IMR-90 (cell line): ENCODE data around the gene MSN. TPM values are rescaled to one million over a fixed set of nuclear protein-coding genes. Genes with fewer than 3 reads are reported as not detected.

Source experiments
- ATAC-seq: fragments of 200-7000 bp; cut with Tn5 transposase; 2 replicates; pipeline ENCODE4 v1.9.1; 2020; ENCODE audit warnings: low read depth, mild to moderate bottlenecking, moderate library complexity
- BruUV-seq: library from RNA; stranded (reverse); fragments of 400-500 nt; replicated peaks from 2 replicates; lab custom pipeline; 2021; lab: Mats Ljungman, UMichigan
- CTCF ChIA-PET: fragments of 300-600 bp; formaldehyde crosslinking; extraction: SDS; loops from one replicate; lab custom pipeline; 2021; ENCODE audit warnings: antibody characterized with exemption; lab: Yijun Ruan, JAX
- POLR2A ChIA-PET: fragments of 300-600 bp; sonication (Branson Sonifier 250); formaldehyde crosslinking; loops from one replicate; lab custom pipeline; 2022; ENCODE audit warnings: antibody characterized with exemption; ENCODE audit not compliant: unreplicated experiment; lab: Charles Lee
- DNase-seq: peaks from one replicate; pipeline ENCODE4 v3.0.0; 2013
- H2AFZ ChIP-seq: replicated peaks from 2 replicates; pipeline ENCODE3; 2013; ENCODE audit warnings: low read length, mild to moderate bottlenecking; ENCODE audit not compliant: poor library complexity
- H2AK5ac ChIP-seq: 2 replicates; pipeline ENCODE4 v1.6.1; 2013; ENCODE audit warnings: low read depth, low read length, inconsistent platforms
- H2AK9ac ChIP-seq: replicated peaks from 2 replicates; pipeline ENCODE3; 2013; ENCODE audit warnings: mild to moderate bottlenecking, low read depth, low read length, moderate library complexity; ENCODE audit not compliant: poor library complexity
- H2BK120ac ChIP-seq: 2 replicates; pipeline ENCODE4 v1.6.1; 2013; ENCODE audit warnings: low read depth, low read length, inconsistent platforms
- H2BK15ac ChIP-seq: 3 replicates; pipeline ENCODE4 v1.6.1; 2013; ENCODE audit warnings: low read depth, low read length, inconsistent platforms
- H2BK20ac ChIP-seq: 2 replicates; pipeline ENCODE4 v1.6.1; 2013; ENCODE audit warnings: low read depth, mild to moderate bottlenecking, inconsistent platforms, low read length, moderate library complexity
- H2BK5ac ChIP-seq: 2 replicates; pipeline ENCODE4 v1.6.1; 2013; ENCODE audit warnings: mild to moderate bottlenecking, low read depth, low read length, inconsistent platforms; ENCODE audit not compliant: poor library complexity, severe bottlenecking
- H3K14ac ChIP-seq: replicated peaks from 2 replicates; pipeline ENCODE4 v1.6.1; 2013; ENCODE audit warnings: low read depth, low read length, inconsistent platforms
- H3K18ac ChIP-seq: 2 replicates; pipeline ENCODE4 v1.6.1; 2013; ENCODE audit warnings: low read depth, low read length, control low read depth
- H3K23ac ChIP-seq: 2 replicates; pipeline ENCODE4 v1.6.1; 2013; ENCODE audit warnings: low read depth, low read length, inconsistent platforms
- H3K27ac ChIP-seq: 2 replicates; pipeline ENCODE4 v1.5.1; 2013; ENCODE audit warnings: mild to moderate bottlenecking, control low read depth, low read length; ENCODE audit not compliant: insufficient read depth
- H3K27me3 ChIP-seq: 2 replicates; pipeline ENCODE4 v1.6.1; 2013; ENCODE audit warnings: low read length; ENCODE audit not compliant: control insufficient read depth, insufficient read depth
- H3K36me3 ChIP-seq: 2 replicates; pipeline ENCODE4 v1.6.1; 2013; ENCODE audit warnings: low read length, mixed read lengths; ENCODE audit not compliant: control insufficient read depth, insufficient read depth
- H3K4ac ChIP-seq: 2 replicates; pipeline ENCODE4 v1.6.1; 2013; ENCODE audit warnings: low read depth, low read length, inconsistent platforms
- H3K4me1 ChIP-seq: 2 replicates; pipeline ENCODE4 v1.6.1; 2013; ENCODE audit warnings: low read length, mixed read lengths; ENCODE audit not compliant: control insufficient read depth, insufficient read depth
- H3K4me2 ChIP-seq: 2 replicates; pipeline ENCODE4 v1.6.1; 2013; ENCODE audit warnings: low read depth, mild to moderate bottlenecking, control low read depth, low read length, moderate library complexity
- H3K4me3 ChIP-seq: 2 replicates; pipeline ENCODE4 v1.5.1; 2013; ENCODE audit warnings: low read depth, mild to moderate bottlenecking, control low read depth, low read length, moderate library complexity; ENCODE audit not compliant: insufficient read depth
- H3K56ac ChIP-seq: 2 replicates; pipeline ENCODE4 v1.6.1; 2013; ENCODE audit warnings: low read length, inconsistent platforms; ENCODE audit not compliant: insufficient read depth; ENCODE audit errors: extremely low read depth
- H3K79me1 ChIP-seq, 2 experiments: 2 replicates each; pipeline ENCODE4 v1.6.1; 2013; ENCODE audit warnings: low read length in 2 of 2, inconsistent platforms in 1 of 2, low read depth in 1 of 2
- H3K9ac ChIP-seq: 2 replicates; pipeline ENCODE4 v1.6.1; 2013; ENCODE audit warnings: low read depth, low read length, control low read depth
- H3K9me1 ChIP-seq: 2 replicates; pipeline ENCODE4 v1.6.1; 2013; ENCODE audit warnings: low read length, inconsistent platforms; ENCODE audit not compliant: insufficient read depth
- H3K9me3 ChIP-seq: 2 replicates; pipeline ENCODE4 v1.6.1; 2013; ENCODE audit warnings: low read length; ENCODE audit not compliant: control insufficient read depth, insufficient read depth
- H4K20me1 ChIP-seq: 2 replicates; pipeline ENCODE4 v1.6.1; 2013; ENCODE audit warnings: low read length, inconsistent platforms; ENCODE audit not compliant: insufficient read depth
- H4K5ac ChIP-seq: 2 replicates; pipeline ENCODE4 v1.6.1; 2013; ENCODE audit warnings: mild to moderate bottlenecking, low read depth, low read length, control low read depth
- H4K8ac ChIP-seq, 2 experiments: 2 replicates each; pipeline ENCODE4 v1.6.1; 2013; ENCODE audit warnings: low read depth in 2 of 2, low read length in 2 of 2, control low read depth in 1 of 2, inconsistent platforms in 1 of 2
- H4K91ac ChIP-seq: 2 replicates; pipeline ENCODE4 v1.6.1; 2013; ENCODE audit warnings: low read depth, low read length, inconsistent platforms; ENCODE audit not compliant: insufficient read depth
- CHD1 ChIP-seq: IDR thresholded peaks from 2 replicates; pipeline ENCODE4 v1.6.1; 2012; ENCODE audit warnings: low read depth, low read length, improper control_type of control experiment
- ELK1 ChIP-seq: fragments of 150-350 bp; IDR thresholded peaks from 2 replicates; pipeline ENCODE4 v1.6.1; 2016; ENCODE audit warnings: low read depth, mild to moderate bottlenecking, low read length, moderate library complexity, borderline replicate concordance
- MAFK ChIP-seq: IDR thresholded peaks from 2 replicates; pipeline ENCODE4 v1.6.1; 2012; ENCODE audit warnings: low read depth, low read length, improper control_type of control experiment
- MAZ ChIP-seq: IDR thresholded peaks from 2 replicates; pipeline ENCODE4 v1.6.1; 2012; ENCODE audit warnings: low read depth, mild to moderate bottlenecking, low read length, improper control_type of control experiment, moderate library complexity, borderline replicate concordance
- MXI1 ChIP-seq: IDR thresholded peaks from 2 replicates; pipeline ENCODE4 v1.6.1; 2012; ENCODE audit warnings: low read depth, mild to moderate bottlenecking, low read length, moderate library complexity, borderline replicate concordance
- RAD21 ChIP-seq: IDR thresholded peaks from 2 replicates; pipeline ENCODE4 v1.6.1; 2012; ENCODE audit warnings: low read length, improper control_type of control experiment
- RFX5 ChIP-seq: IDR thresholded peaks from 2 replicates; pipeline ENCODE4 v1.8.0; 2012; ENCODE audit warnings: low read depth, mild to moderate bottlenecking, low read length, moderate library complexity
- USF2 ChIP-seq: fragments of 150-350 bp; IDR thresholded peaks from 2 replicates; pipeline ENCODE4 v1.6.1; 2017; ENCODE audit warnings: mild to moderate bottlenecking, antibody characterized with exemption, low read length, low read depth
- WGBS, 2 experiments: methylation state at CpG; one replicate each; pipeline versions ENCODE4 v1.1.5 to v1.1.7; 2013; ENCODE audit warnings: missing lambda C conversion rate in 2 of 2; ENCODE audit not compliant: insufficient read length in 1 of 2; ENCODE audit errors: extremely low coverage in 2 of 2; 5-methylcytosine and 5-hydroxymethylcytosine counted together
- dilution Hi-C: fragments of 300-500 bp; cut with HindIII; formaldehyde crosslinking; loops from one replicate; pipeline ENCODE4 v1.14.3; 2018; ENCODE audit warnings: low sequenced_read_pairs; ENCODE audit not compliant: unreplicated experiment
- in situ Hi-C: fragments of 300-500 bp; cut with MboI; formaldehyde crosslinking; loops from 3 replicates; pipeline ENCODE4 v1.14.3; 2019; ENCODE audit warnings: low sequenced_read_pairs, inconsistent platforms, mixed read lengths
- intact Hi-C: fragments of 100-400 bp; cut with micrococcal nuclease; formaldehyde crosslinking; loops from 2 replicates; pipeline ENCODE4 v1.10.0; 2022
- polyA plus RNA-seq, 3 experiments: library from polyadenylated mRNA; depleted of rRNA; stranded (reverse); fragments of >200 nt; gene quantifications; 2 replicates each; pipeline ENCODE4 v1.2.3, GENCODE V29; 2012; ENCODE audit warnings: low replicate concordance in 1 of 3
- total RNA-seq: library from RNA; depleted of rRNA; stranded (reverse); fragments of >200 nt; gene quantifications from 2 replicates; pipeline ENCODE4 v1.2.3, GENCODE V29; 2012
- TF ChIP-seq, protein P1 (sequence below): conservative IDR thresholded peaks from 2 replicates; pipeline ENCODE4 v1.5.1; 2012; ENCODE audit warnings: mild to moderate bottlenecking, low read depth, low read length, improper control_type of control experiment

MSN gene
- total and polyA plus RNA-seq, 2 of the 4 experiments (the other 2 are of a cell fraction), result 422 to 619 TPM

GRCh38 chrX:65718538-65718937, 51.1 kb downstream of the MSN start:
- Histone ChIP-seq H4K5ac (no peak overlapping the region), H3K9me3 (no peaks in the 10 kb centered on the region), H2BK120ac (no peak overlapping the region), H4K91ac (no peak overlapping the region), H3K18ac (no peak overlapping the region), H3K4me2 (no peak overlapping the region), H2AK5ac (no peak overlapping the region), H4K20me1 (peaks cover 82% of the 10 kb centered on the region), H3K27ac (no peak overlapping the region), H2AK9ac (no peak overlapping the region), H3K36me3 (peaks cover 21% of the 10 kb centered on the region), H2BK20ac (no peak overlapping the region), H3K23ac (no peak overlapping the region), H3K4ac (no peak overlapping the region), H3K9ac (no peak overlapping the region), H3K4me3 (no peak overlapping the region), H2BK15ac (no peak overlapping the region), H3K4me1 (peaks cover 4% of the 10 kb centered on the region; the same call in 1 of the 2 replicates), H3K9me1 (peaks cover 12% of the 10 kb centered on the region; the same call in 1 of the 2 replicates), H3K56ac (no peak overlapping the region), H3K27me3 (no peaks in the 10 kb centered on the region), H2BK5ac (no peak overlapping the region), H4K8ac (no peak overlapping the region), H3K14ac (no peak overlapping the region), H3K79me1 (peaks cover 0 to 27% of the 10 kb centered on the region in 2 experiments; a peak in 3 of 4 replicates), H2AFZ (no peak overlapping the region)
- intact Hi-C loops (no loop called here), in situ Hi-C loops (no loop called here), dilution Hi-C loops (no loop called here)
- WGBS, 2 experiments, result no CpG with 5 or more reads among the region's 4 CpGs
- DNase-seq, result no peak
- BruUV-seq, result no TSS peak
- no peak for TF ChIP-seq MAZ
- TF ChIP-seq, protein P1, sequence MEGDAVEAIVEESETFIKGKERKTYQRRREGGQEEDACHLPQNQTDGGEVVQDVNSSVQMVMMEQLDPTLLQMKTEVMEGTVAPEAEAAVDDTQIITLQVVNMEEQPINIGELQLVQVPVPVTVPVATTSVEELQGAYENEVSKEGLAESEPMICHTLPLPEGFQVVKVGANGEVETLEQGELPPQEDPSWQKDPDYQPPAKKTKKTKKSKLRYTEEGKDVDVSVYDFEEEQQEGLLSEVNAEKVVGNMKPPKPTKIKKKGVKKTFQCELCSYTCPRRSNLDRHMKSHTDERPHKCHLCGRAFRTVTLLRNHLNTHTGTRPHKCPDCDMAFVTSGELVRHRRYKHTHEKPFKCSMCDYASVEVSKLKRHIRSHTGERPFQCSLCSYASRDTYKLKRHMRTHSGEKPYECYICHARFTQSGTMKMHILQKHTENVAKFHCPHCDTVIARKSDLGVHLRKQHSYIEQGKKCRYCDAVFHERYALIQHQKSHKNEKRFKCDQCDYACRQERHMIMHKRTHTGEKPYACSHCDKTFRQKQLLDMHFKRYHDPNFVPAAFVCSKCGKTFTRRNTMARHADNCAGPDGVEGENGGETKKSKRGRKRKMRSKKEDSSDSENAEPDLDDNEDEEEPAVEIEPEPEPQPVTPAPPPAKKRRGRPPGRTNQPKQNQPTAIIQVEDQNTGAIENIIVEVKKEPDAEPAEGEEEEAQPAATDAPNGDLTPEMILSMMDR, result no peak
- TF ChIP-seq RAD21, result no peak
- TF ChIP-seq USF2, result no peak
- no peak for TF ChIP-seq MXI1
- TF ChIP-seq ELK1, result no peak
- TF ChIP-seq RFX5, result no peak
- TF ChIP-seq MAFK, result no peak
- no peak for TF ChIP-seq CHD1
- ChIA-PET CTCF (no interaction called here), POLR2A (no interaction called here)
- no peak for ATAC-seq
